GM18861 (cell line): Measurements from ENCODE around the gene ACBD7.

Experiments used
- ATAC-seq: cut with Tn5 transposase; IDR thresholded peaks from one replicate; pipeline ENCODE4 v1.9.1; 2021; ENCODE audit not compliant: unreplicated experiment

Gene ACBD7

DNA sequence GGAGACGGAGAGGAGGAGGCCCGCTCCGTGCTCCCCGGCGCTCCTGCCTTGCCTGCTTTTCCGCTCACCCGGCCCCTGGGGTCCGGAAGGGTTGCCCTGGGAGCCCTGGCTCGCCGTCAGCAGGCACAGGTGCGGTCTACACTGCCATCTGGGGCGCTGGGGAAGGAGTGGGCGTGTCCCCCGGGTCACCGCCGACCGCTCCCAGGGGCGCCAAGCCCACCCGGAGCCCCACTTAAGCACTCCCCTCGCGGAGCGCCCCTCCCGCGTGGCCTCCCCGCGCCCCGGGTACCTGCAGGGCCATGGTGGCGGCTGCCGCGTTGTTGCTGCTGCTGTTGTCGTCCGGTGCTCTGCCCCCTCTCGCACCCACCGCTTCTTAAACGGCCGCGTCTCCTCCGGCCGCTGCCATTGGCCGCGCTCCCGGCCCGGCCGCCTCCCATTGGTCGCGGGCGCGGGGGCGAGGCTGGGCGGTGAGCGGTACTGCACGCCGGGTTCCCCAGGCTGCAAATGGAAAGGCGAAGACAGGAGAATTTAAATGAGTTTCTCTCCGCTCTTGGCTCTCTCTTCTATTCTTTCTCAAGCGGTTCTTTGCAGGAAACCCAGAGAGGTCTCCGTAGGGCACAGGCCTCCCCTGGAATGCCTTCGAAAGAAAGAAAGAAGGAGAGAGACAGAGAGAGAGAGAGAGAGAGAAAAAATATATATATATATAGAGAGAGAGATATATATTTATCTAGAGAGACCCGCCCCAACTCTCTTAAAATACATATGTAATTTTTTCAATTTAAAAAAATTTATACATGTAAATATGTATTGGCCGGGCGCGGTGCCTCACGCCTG, at the start of gene ACBD7:
Gene ACBD7, minus strand, starts transcription at position 349 of the 834 bp plus-strand sequence. Its CDS starts 48 bp downstream, at position 301.
- peak; percentile 94 for ATAC-seq

GRCh38 chr10:15137636-15138035, 49.1 kb upstream of the ACBD7 start:
- no peak for ATAC-seq

- no peak for ATAC-seq
Observed at GRCh38 chr10:15137036-15137359, 48.4 kb upstream of the ACBD7 start.

DNA sequence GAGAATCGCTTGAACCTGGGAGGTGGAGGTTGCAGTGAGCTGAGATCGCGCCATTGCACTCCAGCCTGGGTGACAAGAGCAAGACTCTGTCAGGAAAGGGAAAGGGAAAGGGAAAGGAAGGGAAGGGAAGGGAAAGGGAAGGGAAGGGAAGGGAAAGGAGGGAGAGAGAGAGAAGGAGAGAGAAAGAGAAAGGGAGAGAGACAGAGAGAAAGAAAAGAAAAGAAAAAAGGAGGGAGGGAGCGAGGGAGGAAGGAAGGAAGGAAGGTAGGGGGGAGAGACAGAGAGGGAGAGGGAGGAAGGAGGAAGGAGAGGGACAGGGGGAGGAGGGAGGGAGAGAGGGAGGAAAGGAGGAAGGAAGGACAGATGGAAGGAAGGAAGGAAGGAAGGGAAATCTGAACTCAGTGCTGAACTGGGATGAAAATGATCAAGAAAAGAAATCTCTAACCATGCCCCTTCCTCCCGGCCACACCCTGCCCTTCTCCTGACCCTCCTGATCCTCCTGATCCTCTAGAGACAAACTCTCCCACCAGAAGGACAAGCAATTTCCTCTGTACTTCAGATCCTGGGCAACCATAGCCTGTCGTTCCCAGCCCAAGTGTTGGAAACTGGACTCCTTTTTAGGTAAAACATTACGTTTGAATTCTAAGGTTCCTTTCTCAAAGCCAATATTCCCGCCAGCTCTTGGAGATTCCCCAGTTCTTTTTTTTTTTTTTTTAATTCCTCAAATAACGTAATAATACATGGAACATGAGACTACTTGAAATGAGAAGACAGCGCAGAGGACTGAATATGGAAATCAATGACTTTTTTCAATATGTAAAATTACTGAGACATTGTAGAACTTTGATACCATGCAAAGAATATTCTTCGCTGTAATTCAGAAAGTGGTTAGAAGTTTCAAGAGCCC, 47.8 kb upstream of the ACBD7 start:
- no peak for ATAC-seq

DNA sequence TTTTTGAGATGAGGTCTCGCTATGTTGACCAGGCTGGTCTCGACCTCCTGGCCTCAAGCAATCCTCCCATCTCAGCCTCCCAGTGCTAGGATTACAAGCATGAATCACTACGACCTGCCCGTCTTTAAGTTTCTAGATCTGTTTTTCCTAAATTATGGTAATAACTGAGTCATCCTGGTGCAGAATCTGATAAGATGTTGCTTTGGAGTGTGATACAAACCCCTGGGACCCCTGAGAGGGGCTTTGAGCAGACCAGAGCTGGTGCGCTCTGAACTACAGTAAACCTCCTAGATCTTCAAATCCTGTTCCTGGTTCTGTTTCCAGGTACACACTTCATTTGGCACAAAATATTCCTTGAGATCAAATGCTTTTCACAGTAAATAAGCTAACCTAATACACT, 42.8 kb upstream of the ACBD7 start:
- no peak for ATAC-seq

GRCh38 chr10:15124908-15125307, 36.3 kb upstream of the ACBD7 start:
- no peak for ATAC-seq

DNA sequence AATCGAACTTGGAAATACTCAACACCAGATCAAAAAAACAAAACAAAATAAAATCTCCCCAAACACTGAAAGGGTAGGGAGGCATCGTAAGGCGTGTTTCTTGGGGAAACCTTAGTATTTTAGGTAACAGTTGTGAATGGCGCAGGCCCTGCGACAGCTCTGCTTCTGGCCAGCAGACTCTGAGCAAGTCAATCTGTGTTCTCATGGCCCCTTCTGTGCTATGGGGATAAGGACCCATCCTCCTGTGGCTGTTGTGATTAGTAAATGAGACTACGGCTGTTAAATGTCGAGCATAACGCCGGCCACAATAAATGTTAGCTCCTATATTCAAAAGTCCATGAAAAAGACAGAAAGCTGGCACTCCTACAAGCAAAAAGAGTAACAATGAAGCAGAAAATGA, 35.6 kb upstream of the ACBD7 start:
- no peak for ATAC-seq

- ATAC-seq: no peak
Observed at GRCh38 chr10:15123749-15124184, 35.2 kb upstream of the ACBD7 start.

GRCh38 chr10:15122477-15123030, 34.0 kb upstream of the ACBD7 start:
- ATAC-seq: peak; percentile 91

DNA sequence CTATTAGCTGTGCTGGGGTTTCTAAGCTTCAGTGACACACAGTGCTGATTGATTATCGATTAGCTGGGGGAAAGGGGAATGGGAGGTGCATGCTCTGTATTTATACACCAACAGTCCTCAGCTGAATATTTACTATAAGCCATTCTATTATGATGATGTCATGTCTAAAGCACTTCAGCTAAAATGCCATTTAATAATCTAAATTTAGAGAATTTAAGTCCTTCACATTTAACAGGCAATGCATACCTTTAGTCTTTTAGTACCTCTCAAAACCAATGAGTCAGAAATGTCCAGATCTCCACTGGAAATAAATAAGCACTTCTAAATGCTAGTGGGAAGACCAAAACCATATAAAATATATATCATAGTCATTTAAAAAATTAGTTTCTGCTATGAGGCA, 33.1 kb upstream of the ACBD7 start:
- ATAC-seq: no peak

DNA sequence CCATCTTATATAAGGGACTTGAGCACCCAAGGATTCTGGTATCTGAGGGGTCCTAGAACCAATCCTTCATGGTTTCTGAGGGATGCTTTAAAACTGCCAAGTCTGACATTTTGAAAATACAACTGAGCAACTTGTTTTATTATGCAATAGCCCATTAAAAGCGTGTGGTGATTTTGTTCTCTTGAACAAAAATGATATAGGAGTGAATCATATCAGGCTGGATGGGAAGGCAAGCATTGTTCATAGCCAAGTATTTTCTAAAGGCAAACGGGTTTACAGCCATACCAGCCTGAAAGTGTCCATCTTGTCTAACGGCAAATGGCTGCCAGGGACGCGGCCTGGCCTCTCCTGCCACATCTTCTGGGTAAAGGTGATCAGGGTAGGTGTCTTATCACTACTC, 31.9 kb upstream of the ACBD7 start:
- no peak for ATAC-seq

DNA sequence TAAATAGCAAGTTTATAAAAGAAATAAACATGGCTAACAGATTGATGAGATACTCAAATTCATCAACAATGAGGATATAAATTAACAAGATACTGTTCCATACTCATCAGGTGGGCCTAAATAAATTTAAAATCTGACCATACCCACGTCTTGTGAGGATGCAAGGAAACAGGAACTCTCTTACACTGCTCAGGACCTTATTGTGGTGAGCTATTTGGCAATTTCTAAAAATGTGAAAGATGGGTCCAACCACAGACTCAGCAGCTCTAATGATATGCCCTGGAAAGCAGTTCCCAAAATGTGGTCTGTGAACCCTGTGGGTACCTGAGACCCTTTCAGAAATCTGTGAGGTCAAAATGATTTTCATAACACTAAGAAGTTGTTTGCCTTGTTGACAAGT, 30.0 kb upstream of the ACBD7 start:
- no peak for ATAC-seq

DNA sequence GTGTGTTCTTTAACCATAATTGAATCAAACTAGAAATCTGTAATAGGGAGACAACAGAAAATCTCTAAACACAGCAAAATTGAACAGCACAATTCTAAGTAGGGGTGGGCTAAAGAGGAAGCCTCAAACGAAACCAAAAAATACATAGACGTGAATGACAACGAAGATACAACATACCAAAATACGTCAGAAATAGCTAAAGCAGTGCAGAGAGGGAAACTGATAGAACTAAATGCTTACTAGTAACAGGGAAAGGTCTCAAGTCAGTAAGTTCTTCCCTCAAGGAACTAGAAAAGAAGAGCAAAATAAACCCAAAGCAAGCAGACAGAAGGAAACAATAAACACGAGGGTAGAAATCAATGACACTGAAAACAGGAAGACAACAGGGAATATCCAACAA, 27.6 kb upstream of the ACBD7 start:
- no peak for ATAC-seq

DNA sequence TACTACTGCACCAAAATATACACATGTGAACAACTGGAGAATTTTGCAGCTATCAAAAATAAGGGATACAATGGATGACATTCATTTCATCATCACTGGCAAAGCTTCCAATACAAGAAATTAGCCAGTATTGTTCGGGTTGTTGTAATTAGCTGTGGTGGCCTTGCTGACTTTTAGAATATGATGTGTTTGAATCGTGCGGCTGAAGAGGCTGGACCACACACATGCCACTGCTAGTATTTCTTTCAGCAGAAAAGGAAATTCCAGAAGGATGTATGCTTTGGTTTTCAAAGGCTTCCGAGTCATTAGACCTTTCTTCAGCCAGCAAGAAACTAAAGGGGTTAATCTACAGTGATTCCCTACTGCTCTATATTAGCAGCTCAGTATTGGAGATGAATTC, 25.2 kb upstream of the ACBD7 start:
- ATAC-seq: no peak

GRCh38 chr10:15112657-15113056, 24.1 kb upstream of the ACBD7 start:
- no peak for ATAC-seq

- ATAC-seq: peak; percentile 69
Observed at GRCh38 chr10:15106352-15107013, 17.9 kb upstream of the ACBD7 start.

- ATAC-seq: no peak
Observed at GRCh38 chr10:15103513-15103912, 14.9 kb upstream of the ACBD7 start.

DNA sequence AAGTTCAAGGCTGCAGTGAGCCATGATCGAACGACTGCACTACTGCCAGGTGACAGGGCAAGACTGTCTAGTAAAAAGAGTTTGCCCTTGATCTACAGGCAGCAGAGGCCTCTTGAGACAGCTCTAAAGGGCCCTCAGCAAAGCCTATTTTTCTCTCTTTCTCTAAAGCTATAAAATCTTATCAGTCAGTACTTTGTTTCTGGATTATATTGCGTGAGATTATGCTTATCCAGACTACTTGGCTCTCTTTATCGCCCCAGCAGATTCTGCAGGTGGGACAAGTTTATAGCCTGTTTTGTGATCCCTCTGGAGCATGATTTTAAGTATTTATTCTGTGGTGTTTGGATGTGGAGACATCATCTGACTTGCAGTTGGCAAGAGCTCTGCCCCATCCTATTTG, 11.3 kb upstream of the ACBD7 start:
- ATAC-seq: no peak

GRCh38 chr10:15097011-15097812, 8.6 kb upstream of the ACBD7 start, which contains the start of gene RPP38:
Gene RPP38, plus strand, starts transcription at chr10:15097355. Its CDS starts 5,960 bp downstream, at chr10:15103315.
- peak; percentile 81 for ATAC-seq

DNA sequence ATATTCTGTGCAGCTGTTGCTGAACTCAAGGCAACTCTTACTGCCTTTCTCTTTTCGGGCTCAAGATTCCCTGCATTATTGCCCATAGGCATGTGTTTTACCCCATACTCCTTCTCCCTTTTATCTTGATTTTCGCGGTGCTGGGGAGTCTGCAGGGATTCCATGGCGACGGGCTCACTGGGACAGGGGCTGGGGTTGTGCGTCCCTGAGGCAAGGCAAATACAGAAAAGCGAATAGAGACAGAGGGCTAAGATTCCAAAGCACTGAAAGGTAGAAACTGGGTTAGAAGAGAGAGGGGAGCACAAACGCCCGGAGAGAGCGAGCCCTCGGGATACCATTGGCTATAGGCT, 8.1 kb upstream of the ACBD7 start:
- ATAC-seq: peak; percentile 8
